Measurements from ENCODE around the gene PTPRS. TPM values are rescaled to one million over a fixed set of nuclear protein-coding genes. Genes with fewer than 3 reads are reported as not detected.

PTPRS gene
- total and polyA plus RNA-seq, 9 of the 15 experiments (the other 6 are each of a cell fraction or from before 2014, with no cell fraction given) = 1.1 to 49.4 (median 14.1) TPM

GRCh38 chr19:5352229-5352763 lies 11.7 kb upstream of the PTPRS start (continued):
- TF ChIP-seq KDM1A (IDR thresholded peaks at IDR 0.05) (no peak), ZC3H8 (IDR thresholded peaks at IDR 0.05) (no peak; the same call in 1 of the 2 replicates), GABPB2 (CRISPR knock-in tag; conservative IDR thresholded peaks at IDR 0.05) (no peak), PML (IDR thresholded peaks at IDR 0.05; ENCODE audit: low read length) (peak; percentile 85), SP1 (CRISPR knock-in tag; IDR thresholded peaks at IDR 0.05) (no peak), SMARCA4 (IDR thresholded peaks at IDR 0.05) (no peak)

- in situ Hi-C loops (cut with MboI) (no loop called here), intact Hi-C loops (cut with micrococcal nuclease) (no loop called here)
- Histone ChIP-seq H3K9me3 (replicated peaks; ENCODE audit: control insufficient read depth, insufficient read depth, low read depth, low read length) (peaks cover 2% of the 10 kb centered on the region; the same call in 1 of the 2 replicates), H3K27ac (ENCODE audit: extremely low read depth, low read depth, low read length) (no peak overlapping the region), H3K4me1 (replicated peaks in 1 of 2; ENCODE audit: control insufficient read depth in 2 of 2, insufficient read depth in 2 of 2, low read length in 2 of 2) (no peaks in the 10 kb centered on the region), H3K36me3 (ENCODE audit: control insufficient read depth, insufficient read depth, low read length) (no peaks in the 10 kb centered on the region), H3K4me3 (no peak overlapping the region), H3K79me2 (ENCODE audit: control insufficient read depth, insufficient read depth, low read length) (no peaks in the 10 kb centered on the region), H2AFZ (ENCODE audit: low read depth, low read length) (no peak overlapping the region), H3K9ac (ENCODE audit: insufficient read depth in 1 of 2, low read depth in 2 of 2, low read length in 2 of 2) (no peak overlapping the region), H4K20me1 (replicated peaks; ENCODE audit: control insufficient read depth, insufficient read depth, low read length) (peaks cover 2% of the 10 kb centered on the region; the same call in 1 of the 2 replicates), H3K27me3 (ENCODE audit: control insufficient read depth in 2 of 2, insufficient read depth in 2 of 2, low read length in 2 of 2) (peaks cover 4 to 10% of the 10 kb centered on the region in 2 experiments; a peak in 3 of 5 replicates), H3K4me2 (ENCODE audit: insufficient read depth, low read length) (no peak overlapping the region), H3K9me1 (ENCODE audit: control insufficient read depth, insufficient read depth, low read length) (no peaks in the 10 kb centered on the region)
- DNase-seq (ENCODE audit: extremely low read depth in 1 of 4, low spot score in 3 of 4) = no peak
- TF ChIP-seq BRF2 (IDR thresholded peaks at IDR 0.05; ENCODE audit: borderline replicate concordance, insufficient read depth, insufficient read length) = no peak
- TF ChIP-seq RBM25 (IDR thresholded peaks at IDR 0.05; ENCODE audit: low read depth, low read length, severe bottlenecking) = peak; percentile 88
- TF ChIP-seq CHD2 (IDR thresholded peaks at IDR 0.05; ENCODE audit: low read depth, low read length) = no peak
- TF ChIP-seq JUND (IDR thresholded peaks at IDR 0.05; ENCODE audit: borderline replicate concordance, low read depth, low read length) = no peak
- TF ChIP-seq JUND (tag; IDR thresholded peaks at IDR 0.05; ENCODE audit: borderline replicate concordance, low read depth, low read length) = no peak
- TF ChIP-seq BCOR (IDR thresholded peaks at IDR 0.05) = peak; percentile 73
- TF ChIP-seq ZNF586 (CRISPR knock-in tag; conservative IDR thresholded peaks at IDR 0.05) = no peak
- TF ChIP-seq ZNF197 (CRISPR knock-in tag; IDR thresholded peaks at IDR 0.05; ENCODE audit: low read depth) = no peak
- no peak for TF ChIP-seq NFRKB (IDR thresholded peaks at IDR 0.05; ENCODE audit: low read depth)
- no peak for TF ChIP-seq LCOR (CRISPR knock-in tag; IDR thresholded peaks at IDR 0.05)
- TF ChIP-seq SMAD4 (CRISPR knock-in tag; conservative IDR thresholded peaks at IDR 0.05) = no peak
- no peak for TF ChIP-seq RB1 (IDR thresholded peaks at IDR 0.05; ENCODE audit: low read depth)
- TF ChIP-seq ZFP36 (IDR thresholded peaks at IDR 0.05; ENCODE audit: low read depth, low read length, partially characterized antibody) = peak; percentile 63
- no peak for TF ChIP-seq HDAC3 (IDR thresholded peaks at IDR 0.05; ENCODE audit: borderline replicate concordance, partially characterized antibody)
- no peak for TF ChIP-seq SRSF1 (IDR thresholded peaks at IDR 0.05; ENCODE audit: low read depth, low read length)
- POLR2A ChIA-PET = interaction anchor here (0.7 kb wide), 1 partner anchor 41 kb away, joined by 3 read pairs; no protein-coding TSS in a partner anchor
- no peak for FAIRE-seq
- ATAC-seq = no peak
- WGBS (ENCODE audit: insufficient coverage, low coverage, missing lambda C conversion rate) = 0% methylated on average over 2 of the region's 2 CpGs
- CTCF ChIA-PET (ENCODE audit: low intra/inter-chr PET ratio) = no interaction called here
- no TSS peak for BruUV-seq (replicated peaks)
Measured at GRCh38 chr19:5351731-5352228, 11.2 kb upstream of the PTPRS start.

Measured in K562 (cell line).